Thyroid gland (tissue), 4 donors: ENCODE results near the gene GLG1.

Experiments
- CTCF ChIP-seq, 6 experiments: fragments of 200-600 bp in 3 of 6; fragments of 450-650 bp in 3 of 6; sonication (generic) in 3 of 6; IDR thresholded peaks; one replicate each; pipeline ENCODE4 v1.5.1; 2016 to 2019; ENCODE audit warnings: antibody characterized with exemption in 6 of 6, mild to moderate bottlenecking in 2 of 6, inconsistent platforms in 1 of 6, moderate library complexity in 1 of 6
- POLR2A ChIP-seq, 2 donors: fragments of 450-650 bp; IDR thresholded peaks; one replicate each; pipeline ENCODE4 v1.6.1; 2017; ENCODE audit warnings: antibody characterized with exemption in 2 of 2, mild to moderate bottlenecking in 2 of 2, moderate library complexity in 1 of 2

- TF ChIP-seq CTCF (IDR thresholded peaks at IDR 0.05) (no peak), POLR2A (IDR thresholded peaks at IDR 0.05) (no peak)
Measured at GRCh38 chr16:74503412-74503811, 103.5 kb downstream of the GLG1 start.
